GM12878 (cell line): ENCODE data around the gene SLC9A7. TPM values are rescaled to one million over a fixed set of nuclear protein-coding genes. Genes with fewer than 3 reads are reported as not detected.

Source experiments
- ATF7 ChIP-seq: fragments of 450-650 bp; IDR thresholded peaks from 2 replicates; pipeline ENCODE4 v1.6.1; 2016; ENCODE audit warnings: low read depth, mild to moderate bottlenecking
- BCL11A ChIP-seq: IDR thresholded peaks from 2 replicates; pipeline ENCODE4 v1.6.1; 2011; ENCODE audit warnings: low read depth, low read length
- BHLHE40 ChIP-seq, 2 experiments: fragments of 450-650 bp in 1 of 2; IDR thresholded peaks; 2 replicates each; pipeline ENCODE4 v1.6.1; 2011 to 2017; ENCODE audit warnings: low read depth in 2 of 2, borderline replicate concordance in 1 of 2, improper control_type of control experiment in 1 of 2, low read length in 1 of 2, mild to moderate bottlenecking in 1 of 2
- CEBPB ChIP-seq, 2 experiments: fragments of 150-350 bp in 1 of 2; IDR thresholded peaks; 2 replicates each; pipeline ENCODE4 v1.6.1; 2012 to 2014; ENCODE audit warnings: low read depth in 2 of 2, low read length in 2 of 2, borderline replicate concordance in 1 of 2, inconsistent platforms in 1 of 2
- CHD4 ChIP-seq: fragments of 200-600 bp; sonication (generic); IDR thresholded peaks from 2 replicates; pipeline ENCODE4 v1.6.1; 2016; ENCODE audit warnings: mild to moderate bottlenecking
- DPF2 ChIP-seq: fragments of 450-650 bp; IDR thresholded peaks from 2 replicates; pipeline ENCODE4 v1.6.1; 2017; ENCODE audit warnings: mild to moderate bottlenecking
- ETV6 ChIP-seq, 2 experiments: fragments of 450-650 bp in 1 of 2; IDR thresholded peaks in 1 of 2; conservative IDR thresholded peaks in 1 of 2; 2 replicates each; pipeline ENCODE4 v1.6.1; 2014; ENCODE audit warnings: antibody characterized with exemption in 1 of 2, borderline replicate concordance in 1 of 2, low read depth in 1 of 2, mild to moderate bottlenecking in 1 of 2, moderate library complexity in 1 of 2
- GATAD2B ChIP-seq: fragments of 450-650 bp; conservative IDR thresholded peaks from 2 replicates; pipeline ENCODE4 v1.6.1; 2017; ENCODE audit warnings: low read depth, mild to moderate bottlenecking, moderate library complexity
- KAT2A ChIP-seq: conservative IDR thresholded peaks from 2 replicates; pipeline ENCODE4 v1.6.1; 2011; ENCODE audit warnings: low read depth, low read length; ENCODE audit not compliant: control insufficient read depth
- NR2C1 ChIP-seq: fragments of 450-650 bp; IDR thresholded peaks from 2 replicates; pipeline ENCODE4 v1.6.1; 2017; ENCODE audit warnings: antibody characterized with exemption, mild to moderate bottlenecking, moderate library complexity
- POLR2A ChIP-seq: IDR thresholded peaks from 2 replicates; pipeline ENCODE4 v1.6.1; 2011; ENCODE audit warnings: low read depth, mild to moderate bottlenecking, low read length
- POU2F2 ChIP-seq: IDR thresholded peaks from 3 replicates; pipeline ENCODE4 v1.6.1; 2011; ENCODE audit warnings: low read depth, mild to moderate bottlenecking, low read length, borderline replicate concordance
- SMARCA5 ChIP-seq: fragments of 450-650 bp; IDR thresholded peaks from 2 replicates; pipeline ENCODE4 v1.6.1; 2017; ENCODE audit warnings: mild to moderate bottlenecking
- SRF ChIP-seq, 2 experiments: IDR thresholded peaks; 2 replicates each; pipeline ENCODE4 v1.6.1; 2011; ENCODE audit warnings: low read depth in 2 of 2, low read length in 2 of 2, mild to moderate bottlenecking in 1 of 2, moderate library complexity in 1 of 2
- TAF1 ChIP-seq: IDR thresholded peaks from 2 replicates; pipeline ENCODE4 v1.6.1; 2011; ENCODE audit warnings: mild to moderate bottlenecking, low read depth, low read length, borderline replicate concordance
- TCF12 ChIP-seq: IDR thresholded peaks from 2 replicates; pipeline ENCODE4 v1.6.1; 2011; ENCODE audit warnings: low read depth, mild to moderate bottlenecking, low read length
- ZBED1 ChIP-seq: IDR thresholded peaks from 2 replicates; pipeline ENCODE4 v1.6.1; 2016; ENCODE audit warnings: borderline replicate concordance
- ZNF687 ChIP-seq: fragments of 450-650 bp; IDR thresholded peaks from 2 replicates; pipeline ENCODE4 v1.6.1; 2017; ENCODE audit warnings: mild to moderate bottlenecking, moderate library complexity
- polyA plus RNA-seq, 11 experiments: library from polyadenylated mRNA; depleted of rRNA in 4 of 11; unstranded in 6 of 11; stranded (reverse) in 5 of 11; fragments of >200 nt; fragmentation: Nextera tagmentation in 4 of 11; fragmentation: Illumina TruSeq in 1 of 11; extraction: Ambion mirVana in 4 of 11; extraction: Trizol in 1 of 11; gene quantifications; 1 replicate in 1 of 11; 2 replicates in 10 of 11; pipeline versions ENCODE4 v1.2.1 to v1.2.3, GENCODE V29; 2011 to 2016; ENCODE audit warnings: inconsistent platforms in 2 of 11, missing spikeins in 2 of 11, low read depth in 1 of 11
- total RNA-seq, 4 experiments: library from RNA; depleted of rRNA in 3 of 4; stranded (reverse); fragments of >200 nt in 3 of 4; fragmentation: Illumina TruSeq in 1 of 4; extraction: Trizol in 1 of 4; gene quantifications; 2 replicates each; pipeline versions ENCODE4 v1.2.1 to v1.2.3, GENCODE V29; 2013 to 2021
- TF ChIP-seq, protein P1 (sequence below): IDR thresholded peaks from 2 replicates; pipeline ENCODE4 v1.6.1; 2011; ENCODE audit warnings: borderline replicate concordance, low read depth, mild to moderate bottlenecking, moderate library complexity, low read length; ENCODE audit not compliant: insufficient read depth, poor library complexity, severe bottlenecking
- TF ChIP-seq, protein P2 (sequence below): fragments of 450-650 bp; IDR thresholded peaks from 2 replicates; pipeline ENCODE4 v1.6.1; 2016; ENCODE audit warnings: mild to moderate bottlenecking
- TF ChIP-seq, protein P3 (sequence below), 3 experiments: IDR thresholded peaks in 2 of 3; conservative IDR thresholded peaks in 1 of 3; 2 replicates each; pipeline ENCODE4 v1.5.1; 2011; ENCODE audit warnings: low read depth in 3 of 3, low read length in 3 of 3, mild to moderate bottlenecking in 3 of 3, control low read depth in 2 of 3, moderate library complexity in 2 of 3, inconsistent platforms in 1 of 3, mixed read lengths in 1 of 3; ENCODE audit not compliant: control insufficient read depth in 2 of 3, insufficient read depth in 1 of 3; ENCODE audit errors: extremely low read depth in 1 of 3

The SLC9A7 gene
- total and polyA plus RNA-seq, 10 of the 15 experiments (the other 5 are each of a cell fraction or from before 2014, with no cell fraction given), result 5.0 to 62.8 (median 30.5) TPM

DNA sequence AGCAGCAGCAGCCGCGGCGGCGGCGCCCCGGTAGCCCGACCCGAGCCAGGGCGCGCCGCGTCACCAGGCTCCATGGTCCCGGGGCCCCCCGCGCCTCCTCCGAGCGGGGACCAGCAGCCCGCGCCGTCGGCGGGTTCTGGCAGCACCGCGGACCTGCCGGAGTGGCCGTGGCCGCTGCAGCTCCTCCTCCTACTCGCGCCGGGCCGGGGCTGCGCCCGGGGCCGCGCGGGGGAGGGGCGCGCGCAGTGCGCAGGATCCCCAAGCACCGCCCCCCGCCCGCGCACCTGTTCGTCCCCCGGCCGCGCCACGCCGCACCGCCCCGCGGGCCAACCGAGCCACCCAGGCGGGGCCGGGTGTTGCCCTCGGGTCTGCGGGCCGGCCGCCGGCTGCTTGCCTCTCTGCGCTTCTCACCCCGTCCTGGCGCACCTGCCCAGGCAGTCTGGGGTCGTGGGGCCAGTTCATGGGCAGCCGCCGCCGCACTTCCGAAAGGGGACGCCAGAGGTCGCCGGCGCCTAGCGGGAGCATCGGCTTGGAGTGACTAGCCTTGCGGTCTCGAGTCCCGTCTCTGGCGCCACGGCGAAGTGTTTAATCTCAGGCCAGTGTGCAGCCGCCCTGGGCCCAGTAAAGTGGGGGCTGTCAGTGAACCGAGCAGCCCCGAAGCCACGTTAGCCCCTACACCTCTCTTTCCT is at the start of gene SLC9A7 (continued):
- TF ChIP-seq, protein P1, sequence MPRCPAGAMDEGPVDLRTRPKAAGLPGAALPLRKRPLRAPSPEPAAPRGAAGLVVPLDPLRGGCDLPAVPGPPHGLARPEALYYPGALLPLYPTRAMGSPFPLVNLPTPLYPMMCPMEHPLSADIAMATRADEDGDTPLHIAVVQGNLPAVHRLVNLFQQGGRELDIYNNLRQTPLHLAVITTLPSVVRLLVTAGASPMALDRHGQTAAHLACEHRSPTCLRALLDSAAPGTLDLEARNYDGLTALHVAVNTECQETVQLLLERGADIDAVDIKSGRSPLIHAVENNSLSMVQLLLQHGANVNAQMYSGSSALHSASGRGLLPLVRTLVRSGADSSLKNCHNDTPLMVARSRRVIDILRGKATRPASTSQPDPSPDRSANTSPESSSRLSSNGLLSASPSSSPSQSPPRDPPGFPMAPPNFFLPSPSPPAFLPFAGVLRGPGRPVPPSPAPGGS, result no peak
- TF ChIP-seq ZNF687 (0 out of 2 replicates have a peak, but pooled peaks have one; percentile 33), CHD4 (no peak), KAT2A (no peak), BCL11A (no peak), NR2C1 (no peak), ETV6 (conservative IDR thresholded peaks at IDR 0.05 in 1 of 2, IDR thresholded peaks at IDR 0.05 in 1 of 2; ENCODE audit: borderline replicate concordance in 1 of 2, low read depth in 1 of 2) (no peak), CEBPB (IDR thresholded peaks at IDR 0.05; ENCODE audit: borderline replicate concordance in 1 of 2, low read depth in 2 of 2, low read length in 2 of 2) (no peak), POU2F2 (peak; percentile 44; the same call in 1 of the 3 replicates), ATF7 (no peak), TCF12 (0 out of 2 replicates have a peak, but pooled peaks have one; percentile 29), BHLHE40 (IDR thresholded peaks at IDR 0.05; ENCODE audit: borderline replicate concordance in 1 of 2, low read depth in 2 of 2, low read length in 1 of 2) (peak in 1 of 2 experiments; percentile 55; a peak in 2 of 4 replicates), DPF2 (peak; percentile 52; the same call in 1 of the 2 replicates), ZBED1 (no peak), SMARCA5 (peak; percentile 58; the same call in 1 of the 2 replicates), POLR2A (peak; percentile 67), SRF (IDR thresholded peaks at IDR 0.05; ENCODE audit: low read depth in 2 of 2, low read length in 2 of 2) (0 out of 4 replicates have a peak, but pooled peaks of 1 of the 2 experiments have one; percentile 4), TAF1 (peak; percentile 18; the same call in 1 of the 2 replicates), GATAD2B (peak; percentile 84)
- TF ChIP-seq, protein P2, sequence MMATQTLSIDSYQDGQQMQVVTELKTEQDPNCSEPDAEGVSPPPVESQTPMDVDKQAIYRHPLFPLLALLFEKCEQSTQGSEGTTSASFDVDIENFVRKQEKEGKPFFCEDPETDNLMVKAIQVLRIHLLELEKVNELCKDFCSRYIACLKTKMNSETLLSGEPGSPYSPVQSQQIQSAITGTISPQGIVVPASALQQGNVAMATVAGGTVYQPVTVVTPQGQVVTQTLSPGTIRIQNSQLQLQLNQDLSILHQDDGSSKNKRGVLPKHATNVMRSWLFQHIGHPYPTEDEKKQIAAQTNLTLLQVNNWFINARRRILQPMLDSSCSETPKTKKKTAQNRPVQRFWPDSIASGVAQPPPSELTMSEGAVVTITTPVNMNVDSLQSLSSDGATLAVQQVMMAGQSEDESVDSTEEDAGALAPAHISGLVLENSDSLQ, result peak; percentile 20; the same call in 1 of the 2 replicates
- TF ChIP-seq, protein P3, sequence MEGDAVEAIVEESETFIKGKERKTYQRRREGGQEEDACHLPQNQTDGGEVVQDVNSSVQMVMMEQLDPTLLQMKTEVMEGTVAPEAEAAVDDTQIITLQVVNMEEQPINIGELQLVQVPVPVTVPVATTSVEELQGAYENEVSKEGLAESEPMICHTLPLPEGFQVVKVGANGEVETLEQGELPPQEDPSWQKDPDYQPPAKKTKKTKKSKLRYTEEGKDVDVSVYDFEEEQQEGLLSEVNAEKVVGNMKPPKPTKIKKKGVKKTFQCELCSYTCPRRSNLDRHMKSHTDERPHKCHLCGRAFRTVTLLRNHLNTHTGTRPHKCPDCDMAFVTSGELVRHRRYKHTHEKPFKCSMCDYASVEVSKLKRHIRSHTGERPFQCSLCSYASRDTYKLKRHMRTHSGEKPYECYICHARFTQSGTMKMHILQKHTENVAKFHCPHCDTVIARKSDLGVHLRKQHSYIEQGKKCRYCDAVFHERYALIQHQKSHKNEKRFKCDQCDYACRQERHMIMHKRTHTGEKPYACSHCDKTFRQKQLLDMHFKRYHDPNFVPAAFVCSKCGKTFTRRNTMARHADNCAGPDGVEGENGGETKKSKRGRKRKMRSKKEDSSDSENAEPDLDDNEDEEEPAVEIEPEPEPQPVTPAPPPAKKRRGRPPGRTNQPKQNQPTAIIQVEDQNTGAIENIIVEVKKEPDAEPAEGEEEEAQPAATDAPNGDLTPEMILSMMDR (IDR thresholded peaks at IDR 0.05 in 2 of 3, conservative IDR thresholded peaks at IDR 0.05 in 1 of 3; ENCODE audit: control insufficient read depth in 2 of 3, extremely low read depth in 1 of 3, insufficient read depth in 1 of 3, low read depth in 3 of 3, low read length in 3 of 3), result peak; percentile 66 to 88 (median 84)
